ENCODE results near the gene NBDY. TPM values are rescaled to one million over a fixed set of nuclear protein-coding genes. Genes with fewer than 3 reads are reported as not detected.

Gene NBDY
- total and polyA plus RNA-seq, 2 donors (not counting 3 experiments of a cell fraction or from before 2014, with no cell fraction given) = 33.0 to 57.3 TPM

DNA sequence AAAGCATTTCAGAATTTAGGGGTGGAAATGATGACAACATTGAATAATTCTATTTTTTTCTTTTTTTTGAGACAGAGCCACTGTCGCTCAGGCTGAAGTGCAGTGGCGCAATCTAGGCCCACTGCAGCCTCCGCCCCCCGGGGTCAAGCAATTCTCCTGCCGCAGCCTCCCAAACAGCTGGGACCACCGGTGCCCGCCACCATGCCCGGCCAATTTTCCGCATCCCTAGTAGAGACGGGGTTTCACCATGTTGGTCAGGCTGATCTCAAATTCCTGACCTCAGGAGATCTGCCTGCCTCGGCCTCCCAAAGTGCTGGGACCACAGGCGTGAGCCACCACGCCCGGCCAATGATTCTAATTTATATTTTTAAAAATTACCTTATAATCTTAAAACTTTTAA, 7.2 kb downstream of the NBDY start:
- Histone ChIP-seq H3K36me3 (ENCODE audit: control insufficient read depth in 2 of 2, extremely low read depth in 1 of 2, insufficient read depth in 2 of 2, low read length in 2 of 2) (peaks cover 0 to 3% of the 10 kb centered on the region in 2 experiments), H3K9me1 (replicated peaks; ENCODE audit: control insufficient read depth, extremely low read depth, insufficient read depth, low read length) (no peaks in the 10 kb centered on the region), H3K27ac (ENCODE audit: insufficient read depth, low read depth, low read length) (no peak overlapping the region), H3K9me3 (replicated peaks; ENCODE audit: control insufficient read depth, insufficient read depth, low read length) (no peaks in the 10 kb centered on the region), H3K9ac (replicated peaks; ENCODE audit: extremely low read depth, insufficient read depth, low read length) (no peak overlapping the region), H2AFZ (ENCODE audit: low read depth, low read length) (no peak overlapping the region), H3K27me3 (ENCODE audit: control insufficient read depth in 2 of 2, insufficient read depth in 2 of 2, low read length in 2 of 2) (no peaks in the 10 kb centered on the region), H3K4me3 (replicated peaks in 1 of 3; ENCODE audit: insufficient read depth in 1 of 3, low read depth in 1 of 3, low read length in 3 of 3) (no peak overlapping the region), H3K4me1 (ENCODE audit: control insufficient read depth, extremely low read depth, insufficient read depth, low read length) (peaks cover 4% of the 10 kb centered on the region), H4K20me1 (replicated peaks; ENCODE audit: control insufficient read depth, extremely low read depth, insufficient read depth, low read length) (no peaks in the 10 kb centered on the region), H3K4me2 (ENCODE audit: insufficient read depth, low read length) (no peak overlapping the region), H3K79me2 (ENCODE audit: control insufficient read depth, insufficient read depth, low read length) (peaks cover 41% of the 10 kb centered on the region)
- dilution Hi-C loops (cut with MboI; ENCODE audit: extremely low pct_ligation_motif_present, low sequenced_read_pairs) (no loop called here), intact Hi-C loops (cut with micrococcal nuclease) (no loop called here)
- no TSS peak for BruUV-seq (replicated peaks)
- no peak for TF ChIP-seq EZH2 (IDR thresholded peaks at IDR 0.05; ENCODE audit: borderline replicate concordance, low read depth, low read length, severe bottlenecking)
- DNase-seq (ENCODE audit: low read depth, low spot score) (no peak), FAIRE-seq (no peak)
- POLR2A ChIA-PET = no interaction called here
- CTCF ChIA-PET = no interaction called here

DNA sequence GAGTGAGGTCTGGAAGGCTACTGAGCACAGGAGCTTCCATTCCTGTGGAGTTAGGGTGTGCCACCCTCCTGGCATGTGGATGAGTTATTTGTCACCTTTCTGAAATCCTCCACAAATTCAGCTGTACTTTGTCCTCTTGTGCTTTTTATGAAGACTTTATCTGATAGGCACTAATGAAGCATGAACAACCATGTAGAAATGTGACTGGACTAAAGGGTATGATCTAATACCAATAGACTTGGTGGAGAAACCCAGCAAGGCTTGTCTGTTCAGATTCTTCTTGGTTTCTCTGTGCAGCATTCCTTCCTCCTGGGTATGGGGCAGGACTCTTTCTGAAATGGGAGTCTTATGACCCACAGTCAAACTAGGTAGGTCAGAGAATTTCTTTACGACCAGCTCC, 9.6 kb downstream of the NBDY start:
- intact Hi-C loops (cut with micrococcal nuclease) (no loop called here), dilution Hi-C loops (cut with MboI; ENCODE audit: extremely low pct_ligation_motif_present, low sequenced_read_pairs) (no loop called here)
- Histone ChIP-seq H3K4me2 (ENCODE audit: insufficient read depth, low read length) (no peak overlapping the region), H2AFZ (ENCODE audit: low read depth, low read length) (no peak overlapping the region), H3K27me3 (ENCODE audit: control insufficient read depth in 2 of 2, insufficient read depth in 2 of 2, low read length in 2 of 2) (no peaks in the 10 kb centered on the region), H3K9me3 (replicated peaks; ENCODE audit: control insufficient read depth, insufficient read depth, low read length) (no peaks in the 10 kb centered on the region), H3K9ac (replicated peaks; ENCODE audit: extremely low read depth, insufficient read depth, low read length) (no peak overlapping the region), H3K79me2 (ENCODE audit: control insufficient read depth, insufficient read depth, low read length) (peaks cover 44% of the 10 kb centered on the region), H4K20me1 (replicated peaks; ENCODE audit: control insufficient read depth, extremely low read depth, insufficient read depth, low read length) (no peaks in the 10 kb centered on the region), H3K36me3 (ENCODE audit: control insufficient read depth in 2 of 2, extremely low read depth in 1 of 2, insufficient read depth in 2 of 2, low read length in 2 of 2) (peaks cover 0 to 3% of the 10 kb centered on the region in 2 experiments), H3K4me3 (replicated peaks in 1 of 3; ENCODE audit: insufficient read depth in 1 of 3, low read depth in 1 of 3, low read length in 3 of 3) (no peak overlapping the region), H3K27ac (ENCODE audit: insufficient read depth, low read depth, low read length) (no peak overlapping the region), H3K4me1 (ENCODE audit: control insufficient read depth, extremely low read depth, insufficient read depth, low read length) (no peaks in the 10 kb centered on the region), H3K9me1 (replicated peaks; ENCODE audit: control insufficient read depth, extremely low read depth, insufficient read depth, low read length) (no peaks in the 10 kb centered on the region)
- CTCF ChIA-PET = no interaction called here
- DNase-seq (ENCODE audit: low read depth, low spot score) (no peak), FAIRE-seq (no peak)
- TF ChIP-seq GATA2 (IDR thresholded peaks at IDR 0.05; ENCODE audit: insufficient read depth, insufficient read length, low read depth, low read length) (no peak), POLR2A (IDR thresholded peaks at IDR 0.05; ENCODE audit: low read depth, low read length) (no peak), JUN (IDR thresholded peaks at IDR 0.05; ENCODE audit: borderline replicate concordance, insufficient read depth, insufficient read length, low read depth) (no peak), MYC (IDR thresholded peaks at IDR 0.05; ENCODE audit: low read depth, low read length) (no peak)
- TF ChIP-seq, protein P1, sequence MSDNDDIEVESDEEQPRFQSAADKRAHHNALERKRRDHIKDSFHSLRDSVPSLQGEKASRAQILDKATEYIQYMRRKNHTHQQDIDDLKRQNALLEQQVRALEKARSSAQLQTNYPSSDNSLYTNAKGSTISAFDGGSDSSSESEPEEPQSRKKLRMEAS (IDR thresholded peaks at IDR 0.05; ENCODE audit: insufficient read depth, insufficient read length) = no peak
- POLR2A ChIA-PET = no interaction called here
- no TSS peak for BruUV-seq (replicated peaks)
